ENCODE results near the gene MRFAP1.

The MRFAP1 gene

GRCh38 chr4:6602289-6602688 lies 38.2 kb upstream of the MRFAP1 start:
- Histone ChIP-seq H3K9me3 (ENCODE audit: low read length) (peaks cover 8% of the 10 kb centered on the region), H3K27ac (ENCODE audit: low read depth, low read length) (no peak overlapping the region), H3K4me1 (ENCODE audit: insufficient read depth, low read length) (no peaks in the 10 kb centered on the region), H3K9ac (ENCODE audit: low read length) (no peak overlapping the region), H3K36me3 (ENCODE audit: insufficient read depth, low read length) (peaks cover 18% of the 10 kb centered on the region), H3K4me3 (ENCODE audit: low read depth in 1 of 2, low read length in 2 of 2) (no peak overlapping the region), H3K27me3 (ENCODE audit: control insufficient read depth in 1 of 2, insufficient read depth in 2 of 2, low read length in 2 of 2) (no peaks in the 10 kb centered on the region)

GRCh38 chr4:6603128-6603527 lies 37.4 kb upstream of the MRFAP1 start:
- Histone ChIP-seq H3K27ac (ENCODE audit: low read depth, low read length) (no peak overlapping the region), H3K36me3 (ENCODE audit: insufficient read depth, low read length) (peaks cover 18% of the 10 kb centered on the region), H3K27me3 (ENCODE audit: control insufficient read depth in 1 of 2, insufficient read depth in 2 of 2, low read length in 2 of 2) (no peaks in the 10 kb centered on the region), H3K4me1 (ENCODE audit: insufficient read depth, low read length) (no peaks in the 10 kb centered on the region), H3K4me3 (ENCODE audit: low read depth in 1 of 2, low read length in 2 of 2) (no peak overlapping the region), H3K9me3 (ENCODE audit: low read length) (peaks cover 8% of the 10 kb centered on the region), H3K9ac (ENCODE audit: low read length) (no peak overlapping the region)

- Histone ChIP-seq H3K4me3 (ENCODE audit: low read depth in 1 of 2, low read length in 2 of 2) (no peak overlapping the region), H3K4me1 (ENCODE audit: insufficient read depth, low read length) (no peaks in the 10 kb centered on the region), H3K27ac (ENCODE audit: low read depth, low read length) (no peak overlapping the region), H3K36me3 (ENCODE audit: insufficient read depth, low read length) (peaks cover 18% of the 10 kb centered on the region), H3K9me3 (ENCODE audit: low read length) (peaks cover 8% of the 10 kb centered on the region), H3K9ac (ENCODE audit: low read length) (no peak overlapping the region), H3K27me3 (ENCODE audit: control insufficient read depth in 1 of 2, insufficient read depth in 2 of 2, low read length in 2 of 2) (no peaks in the 10 kb centered on the region)
These were observed 35.4 kb upstream of the MRFAP1 start for GRCh38 chr4:6605114-6605513.

GRCh38 chr4:6605605-6606004 lies 34.9 kb upstream of the MRFAP1 start:
- H3K4me1 ChIP-seq (ENCODE audit: insufficient read depth, low read length): no peaks in the 10 kb centered on the region

GRCh38 chr4:6606465-6607235 lies 33.8 kb upstream of the MRFAP1 start:
- Histone ChIP-seq H3K36me3 (ENCODE audit: insufficient read depth, low read length) (peaks cover 22% of the 10 kb centered on the region), H3K9ac (ENCODE audit: low read length) (no peak overlapping the region), H3K4me1 (ENCODE audit: insufficient read depth, low read length) (no peaks in the 10 kb centered on the region), H3K4me3 (ENCODE audit: low read depth in 1 of 2, low read length in 2 of 2) (no peak overlapping the region), H3K27me3 (ENCODE audit: control insufficient read depth in 1 of 2, insufficient read depth in 2 of 2, low read length in 2 of 2) (no peaks in the 10 kb centered on the region), H3K9me3 (ENCODE audit: low read length) (peaks cover 8% of the 10 kb centered on the region), H3K27ac (ENCODE audit: low read depth, low read length) (no peak overlapping the region)

More at GRCh38 chr4:6605605-6606004, 34.9 kb upstream of the MRFAP1 start:
- Histone ChIP-seq H3K36me3 (ENCODE audit: insufficient read depth, low read length) (peaks cover 18% of the 10 kb centered on the region), H3K27ac (ENCODE audit: low read depth, low read length) (no peak overlapping the region), H3K9me3 (ENCODE audit: low read length) (peaks cover 8% of the 10 kb centered on the region), H3K27me3 (ENCODE audit: control insufficient read depth in 1 of 2, insufficient read depth in 2 of 2, low read length in 2 of 2) (no peaks in the 10 kb centered on the region), H3K9ac (ENCODE audit: low read length) (no peak overlapping the region), H3K4me3 (ENCODE audit: low read depth in 1 of 2, low read length in 2 of 2) (no peak overlapping the region)

GRCh38 chr4:6607368-6608055 lies 33.0 kb upstream of the MRFAP1 start:
- Histone ChIP-seq H3K9ac (ENCODE audit: low read length) (no peak overlapping the region), H3K9me3 (ENCODE audit: low read length) (peaks cover 8% of the 10 kb centered on the region), H3K27me3 (ENCODE audit: control insufficient read depth in 1 of 2, insufficient read depth in 2 of 2, low read length in 2 of 2) (no peaks in the 10 kb centered on the region), H3K27ac (ENCODE audit: low read depth, low read length) (no peak overlapping the region), H3K36me3 (ENCODE audit: insufficient read depth, low read length) (peaks cover 18% of the 10 kb centered on the region), H3K4me3 (ENCODE audit: low read depth in 1 of 2, low read length in 2 of 2) (no peak overlapping the region), H3K4me1 (ENCODE audit: insufficient read depth, low read length) (no peaks in the 10 kb centered on the region)

- Histone ChIP-seq H3K27me3 (ENCODE audit: control insufficient read depth in 1 of 2, insufficient read depth in 2 of 2, low read length in 2 of 2) (no peaks in the 10 kb centered on the region), H3K9me3 (ENCODE audit: low read length) (peaks cover 8% of the 10 kb centered on the region), H3K4me1 (ENCODE audit: insufficient read depth, low read length) (no peaks in the 10 kb centered on the region), H3K4me3 (ENCODE audit: low read depth in 1 of 2, low read length in 2 of 2) (no peak overlapping the region), H3K36me3 (ENCODE audit: insufficient read depth, low read length) (peaks cover 22% of the 10 kb centered on the region), H3K9ac (ENCODE audit: low read length) (no peak overlapping the region), H3K27ac (ENCODE audit: low read depth, low read length) (no peak overlapping the region)
These were observed 31.6 kb upstream of the MRFAP1 start for GRCh38 chr4:6608758-6609414.

GRCh38 chr4:6609415-6610079 lies 30.9 kb upstream of the MRFAP1 start:
- H3K9ac ChIP-seq (ENCODE audit: low read length): no peak overlapping the region
- H3K4me3 ChIP-seq (ENCODE audit: low read depth in 1 of 2, low read length in 2 of 2): no peak overlapping the region
- no peaks in the 10 kb centered on the region for H3K27me3 ChIP-seq (ENCODE audit: control insufficient read depth in 1 of 2, insufficient read depth in 2 of 2, low read length in 2 of 2)
- H3K36me3 ChIP-seq (ENCODE audit: insufficient read depth, low read length): peaks cover 21% of the 10 kb centered on the region
- H3K4me1 ChIP-seq (ENCODE audit: insufficient read depth, low read length): no peaks in the 10 kb centered on the region
- H3K27ac ChIP-seq (ENCODE audit: low read depth, low read length): no peak overlapping the region
- peaks cover 8% of the 10 kb centered on the region for H3K9me3 ChIP-seq (ENCODE audit: low read length)

GRCh38 chr4:6610856-6611430 lies 29.5 kb upstream of the MRFAP1 start:
- Histone ChIP-seq H3K4me1 (ENCODE audit: insufficient read depth, low read length) (no peaks in the 10 kb centered on the region), H3K36me3 (ENCODE audit: insufficient read depth, low read length) (peaks cover 14% of the 10 kb centered on the region), H3K27ac (ENCODE audit: low read depth, low read length) (no peak overlapping the region), H3K27me3 (ENCODE audit: control insufficient read depth in 1 of 2, insufficient read depth in 2 of 2, low read length in 2 of 2) (no peaks in the 10 kb centered on the region), H3K9me3 (ENCODE audit: low read length) (no peaks in the 10 kb centered on the region), H3K4me3 (ENCODE audit: low read depth in 1 of 2, low read length in 2 of 2) (no peak overlapping the region), H3K9ac (ENCODE audit: low read length) (no peak overlapping the region)

- Histone ChIP-seq H3K27me3 (ENCODE audit: control insufficient read depth in 1 of 2, insufficient read depth in 2 of 2, low read length in 2 of 2) (no peaks in the 10 kb centered on the region), H3K4me1 (ENCODE audit: insufficient read depth, low read length) (no peaks in the 10 kb centered on the region), H3K9ac (ENCODE audit: low read length) (no peak overlapping the region), H3K4me3 (ENCODE audit: low read depth in 1 of 2, low read length in 2 of 2) (no peak overlapping the region), H3K27ac (ENCODE audit: low read depth, low read length) (no peak overlapping the region), H3K36me3 (ENCODE audit: insufficient read depth, low read length) (peaks cover 30% of the 10 kb centered on the region), H3K9me3 (ENCODE audit: low read length) (no peaks in the 10 kb centered on the region)
These were observed 27.4 kb upstream of the MRFAP1 start for GRCh38 chr4:6612961-6613675.

Data from muscle layer of colon (tissue), 2 donors.